Measurements from ENCODE around the gene ANKRD36C. TPM values are rescaled to one million over a fixed set of nuclear protein-coding genes. Genes with fewer than 3 reads are reported as not detected.
"Not testable (repeated sequence)": the region's sequence is repeated elsewhere in the genome, so short reads cannot be mapped to it uniquely, and the experiment has no call there.

Gene ANKRD36C
- total RNA-seq, 1 donor from 2014 or later: 109 TPM

GRCh38 chr2:96006248-96006647 lies 14.6 kb upstream of the ANKRD36C start:
- not testable (repeated sequence) for DNase-seq

- not testable (repeated sequence) for DNase-seq
Observed at GRCh38 chr2:95992520-95993272, 1.1 kb upstream of the ANKRD36C start.

- DNase-seq: not testable (repeated sequence)
Observed at GRCh38 chr2:95992102-95992501, 478 bp upstream of the ANKRD36C start.

- not testable (repeated sequence) for DNase-seq
Observed at GRCh38 chr2:95990884-95991283, 740 bp downstream of the ANKRD36C start.

- DNase-seq: not testable (repeated sequence)
Observed at GRCh38 chr2:95951662-95952061, 40.0 kb downstream of the ANKRD36C start.

- not testable (repeated sequence) for DNase-seq
Observed at GRCh38 chr2:95948039-95948438, 43.6 kb downstream of the ANKRD36C start.

GRCh38 chr2:95939947-95940346 lies 51.7 kb downstream of the ANKRD36C start:
- DNase-seq: not testable (repeated sequence)

GRCh38 chr2:95930740-95931139 lies 60.9 kb downstream of the ANKRD36C start:
- not testable (repeated sequence) for DNase-seq

GRCh38 chr2:95917007-95917406 lies 74.6 kb downstream of the ANKRD36C start:
- not testable (repeated sequence) for DNase-seq

- not testable (repeated sequence) for DNase-seq
Observed at GRCh38 chr2:95915131-95915530, 76.5 kb downstream of the ANKRD36C start.

- DNase-seq: not testable (repeated sequence)
Observed at GRCh38 chr2:95911431-95911830, 80.2 kb downstream of the ANKRD36C start.

- not testable (repeated sequence) for DNase-seq
Observed at GRCh38 chr2:95894443-95894842, 97.2 kb downstream of the ANKRD36C start.

GRCh38 chr2:95867929-95868328 lies 123.7 kb downstream of the ANKRD36C start:
- DNase-seq: not testable (repeated sequence)

GRCh38 chr2:95867047-95867677 lies 124.5 kb downstream of the ANKRD36C start:
- not testable (repeated sequence) for DNase-seq

- DNase-seq: not testable (repeated sequence)
Observed at GRCh38 chr2:95862121-95862520, 129.5 kb downstream of the ANKRD36C start.

GRCh38 chr2:95836151-95836550 lies 155.5 kb downstream of the ANKRD36C start:
- no peak for DNase-seq

GRCh38 chr2:95834077-95835013 lies 157.3 kb downstream of the ANKRD36C start:
- not testable (repeated sequence) for DNase-seq

GRCh38 chr2:95824218-95824617 lies 167.4 kb downstream of the ANKRD36C start:
- DNase-seq: not testable (repeated sequence)

- DNase-seq: not testable (repeated sequence)
Observed at GRCh38 chr2:95817521-95817920, 174.1 kb downstream of the ANKRD36C start.

GRCh38 chr2:95813311-95813710 lies 178.3 kb downstream of the ANKRD36C start:
- DNase-seq: not testable (repeated sequence)

GRCh38 chr2:95799892-95800291 lies 191.7 kb downstream of the ANKRD36C start:
- DNase-seq: no peak

GRCh38 chr2:95799147-95799889 lies 192.3 kb downstream of the ANKRD36C start:
- DNase-seq: not testable (repeated sequence)
